ENCODE data around the gene SLC26A4.

GRCh38 chr7:107668296-107668695 is 7.7 kb downstream of the SLC26A4 start:
- TF ChIP-seq, protein P1, sequence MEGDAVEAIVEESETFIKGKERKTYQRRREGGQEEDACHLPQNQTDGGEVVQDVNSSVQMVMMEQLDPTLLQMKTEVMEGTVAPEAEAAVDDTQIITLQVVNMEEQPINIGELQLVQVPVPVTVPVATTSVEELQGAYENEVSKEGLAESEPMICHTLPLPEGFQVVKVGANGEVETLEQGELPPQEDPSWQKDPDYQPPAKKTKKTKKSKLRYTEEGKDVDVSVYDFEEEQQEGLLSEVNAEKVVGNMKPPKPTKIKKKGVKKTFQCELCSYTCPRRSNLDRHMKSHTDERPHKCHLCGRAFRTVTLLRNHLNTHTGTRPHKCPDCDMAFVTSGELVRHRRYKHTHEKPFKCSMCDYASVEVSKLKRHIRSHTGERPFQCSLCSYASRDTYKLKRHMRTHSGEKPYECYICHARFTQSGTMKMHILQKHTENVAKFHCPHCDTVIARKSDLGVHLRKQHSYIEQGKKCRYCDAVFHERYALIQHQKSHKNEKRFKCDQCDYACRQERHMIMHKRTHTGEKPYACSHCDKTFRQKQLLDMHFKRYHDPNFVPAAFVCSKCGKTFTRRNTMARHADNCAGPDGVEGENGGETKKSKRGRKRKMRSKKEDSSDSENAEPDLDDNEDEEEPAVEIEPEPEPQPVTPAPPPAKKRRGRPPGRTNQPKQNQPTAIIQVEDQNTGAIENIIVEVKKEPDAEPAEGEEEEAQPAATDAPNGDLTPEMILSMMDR (IDR thresholded peaks at IDR 0.05), result no peak
- no peak for TF ChIP-seq POLR2A (IDR thresholded peaks at IDR 0.05)
